Osteocyte (in vitro differentiated cells): ENCODE data around the gene UBTD1. TPM values are rescaled to one million over a fixed set of nuclear protein-coding genes. Genes with fewer than 3 reads are reported as not detected.

Experiments used
- DNase-seq: peaks from one replicate; pipeline ENCODE4 v3.0.0; 2021; ENCODE audit warnings: mixed read lengths; ENCODE audit not compliant: unreplicated experiment; ENCODE audit errors: extremely low spot score
- H3K27ac Mint-ChIP-seq: one replicate; pipeline ENCODE4 v1.8.0; 2021; ENCODE audit warnings: mild to moderate bottlenecking, mixed read lengths; ENCODE audit not compliant: unreplicated experiment
- H3K27me3 Mint-ChIP-seq: one replicate; pipeline ENCODE4 v1.8.0; 2021; ENCODE audit warnings: mixed read lengths; ENCODE audit not compliant: unreplicated experiment
- H3K36me3 Mint-ChIP-seq: one replicate; pipeline ENCODE4 v1.8.0; 2021; ENCODE audit warnings: mixed read lengths; ENCODE audit not compliant: unreplicated experiment
- H3K4me1 Mint-ChIP-seq: one replicate; pipeline ENCODE4 v1.8.0; 2021; ENCODE audit warnings: mixed read lengths; ENCODE audit not compliant: unreplicated experiment
- H3K4me3 Mint-ChIP-seq: one replicate; pipeline ENCODE4 v1.8.0; 2021; ENCODE audit warnings: mild to moderate bottlenecking, moderate library complexity, mixed read lengths; ENCODE audit not compliant: unreplicated experiment
- H3K9me3 Mint-ChIP-seq: one replicate; pipeline ENCODE4 v1.8.0; 2021; ENCODE audit warnings: mixed read lengths; ENCODE audit not compliant: unreplicated experiment
- total RNA-seq: library from RNA; stranded (reverse); gene quantifications from 2 replicates; pipeline ENCODE4 v1.2.1, GENCODE V29; 2021
- TF ChIP-seq, protein P1 (sequence below): fragments of 200-600 bp; sonication (generic); IDR thresholded peaks from 2 replicates; pipeline ENCODE4 v1.5.0; 2021; ENCODE audit warnings: antibody characterized with exemption, mild to moderate bottlenecking, moderate library complexity

Gene UBTD1
- total RNA-seq, 1 donor from 2014 or later, result 25.6 TPM

DNA sequence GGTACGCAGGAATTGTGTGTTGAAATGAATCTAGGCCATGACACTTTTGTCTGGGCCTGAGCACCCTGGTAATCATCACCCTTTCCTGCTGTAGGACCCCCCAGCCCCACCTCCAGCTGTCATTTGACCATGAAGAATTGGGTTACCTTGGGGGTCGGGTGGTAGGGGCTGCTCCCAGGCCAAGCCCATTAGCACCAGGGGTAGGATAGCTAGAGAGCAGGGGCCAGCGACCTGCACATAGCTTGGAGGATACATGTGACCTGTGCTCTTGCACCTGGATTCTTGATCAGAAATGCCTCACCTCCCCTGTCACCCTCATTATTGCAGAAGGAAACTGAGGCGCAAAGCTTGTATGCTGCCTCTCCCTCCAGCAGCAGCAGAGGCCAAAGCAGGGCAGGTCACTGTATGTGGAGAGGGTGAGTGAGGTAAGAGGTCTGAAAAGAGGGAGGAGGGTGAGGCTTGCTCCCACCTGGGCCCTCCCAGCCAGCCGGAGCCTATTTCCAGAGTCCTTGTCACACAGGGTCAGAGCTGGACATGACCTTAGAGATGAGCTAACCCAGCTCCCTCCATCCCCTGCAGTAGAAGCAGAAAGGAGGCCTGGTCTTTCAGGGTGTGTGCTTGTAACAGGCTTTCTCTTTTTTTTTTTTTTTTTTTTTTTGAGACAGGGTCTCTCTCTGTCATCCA is 38.6 kb downstream of the UBTD1 start:
- Mint-ChIP-seq H3K9me3 (no peaks in the 10 kb centered on the region), H3K36me3 (no peaks in the 10 kb centered on the region), H3K27me3 (no peaks in the 10 kb centered on the region), H3K27ac (no peak overlapping the region), H3K4me1 (peaks cover 57% of the 10 kb centered on the region), H3K4me3 (no peak overlapping the region)
- TF ChIP-seq, protein P1, sequence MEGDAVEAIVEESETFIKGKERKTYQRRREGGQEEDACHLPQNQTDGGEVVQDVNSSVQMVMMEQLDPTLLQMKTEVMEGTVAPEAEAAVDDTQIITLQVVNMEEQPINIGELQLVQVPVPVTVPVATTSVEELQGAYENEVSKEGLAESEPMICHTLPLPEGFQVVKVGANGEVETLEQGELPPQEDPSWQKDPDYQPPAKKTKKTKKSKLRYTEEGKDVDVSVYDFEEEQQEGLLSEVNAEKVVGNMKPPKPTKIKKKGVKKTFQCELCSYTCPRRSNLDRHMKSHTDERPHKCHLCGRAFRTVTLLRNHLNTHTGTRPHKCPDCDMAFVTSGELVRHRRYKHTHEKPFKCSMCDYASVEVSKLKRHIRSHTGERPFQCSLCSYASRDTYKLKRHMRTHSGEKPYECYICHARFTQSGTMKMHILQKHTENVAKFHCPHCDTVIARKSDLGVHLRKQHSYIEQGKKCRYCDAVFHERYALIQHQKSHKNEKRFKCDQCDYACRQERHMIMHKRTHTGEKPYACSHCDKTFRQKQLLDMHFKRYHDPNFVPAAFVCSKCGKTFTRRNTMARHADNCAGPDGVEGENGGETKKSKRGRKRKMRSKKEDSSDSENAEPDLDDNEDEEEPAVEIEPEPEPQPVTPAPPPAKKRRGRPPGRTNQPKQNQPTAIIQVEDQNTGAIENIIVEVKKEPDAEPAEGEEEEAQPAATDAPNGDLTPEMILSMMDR, result no peak
- DNase-seq, result no peak

DNA sequence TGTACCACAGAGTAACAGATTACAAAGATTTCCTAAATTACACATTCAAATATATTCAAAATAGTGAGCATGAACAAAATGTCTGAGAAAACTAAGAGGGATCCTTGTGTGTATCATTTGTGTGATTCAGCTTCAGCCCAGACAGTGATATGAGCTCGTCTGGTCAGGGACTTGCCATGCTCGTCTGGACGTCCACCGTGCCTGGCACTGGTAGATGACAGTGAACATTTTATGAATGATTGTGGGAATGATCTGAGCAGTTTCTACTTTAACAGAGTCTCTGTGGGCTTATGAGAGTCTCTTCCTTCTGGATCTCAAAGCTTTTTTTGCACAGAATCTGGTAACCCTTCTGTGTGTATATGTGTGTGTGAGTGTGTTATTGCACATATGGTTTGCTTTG is 39.7 kb downstream of the UBTD1 start:
- TF ChIP-seq, protein P1, result no peak
- Mint-ChIP-seq H3K9me3 (no peaks in the 10 kb centered on the region), H3K4me3 (no peak overlapping the region), H3K36me3 (no peaks in the 10 kb centered on the region), H3K27me3 (no peaks in the 10 kb centered on the region), H3K4me1 (peaks cover 59% of the 10 kb centered on the region), H3K27ac (peak overlapping the region; percentile 91)
- DNase-seq, result no peak

DNA sequence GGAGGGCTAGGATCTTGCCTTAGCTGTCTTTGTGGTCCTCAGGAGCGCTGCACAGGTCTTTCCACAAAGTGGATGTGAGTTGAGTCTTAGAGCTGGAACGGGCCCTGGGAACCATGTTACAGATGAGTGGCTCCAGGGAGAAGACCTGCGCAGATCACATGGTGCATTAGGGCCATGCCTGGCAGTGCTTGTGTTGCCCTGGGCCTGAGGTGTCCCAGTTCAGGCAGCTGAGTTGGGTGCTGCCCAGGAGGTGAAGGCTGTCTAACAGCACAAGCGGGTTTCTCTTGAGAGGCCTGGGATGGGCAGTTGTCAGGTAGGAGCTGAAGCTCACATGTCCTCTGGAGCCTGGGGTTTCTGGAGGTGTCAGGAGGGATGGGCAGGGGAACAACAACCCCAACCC is 40.1 kb downstream of the UBTD1 start:
- no peak for DNase-seq
- TF ChIP-seq, protein P1, result no peak
- Mint-ChIP-seq H3K4me1 (peaks cover 60% of the 10 kb centered on the region), H3K4me3 (no peak overlapping the region), H3K27ac (peak overlapping the region; percentile 91), H3K36me3 (no peaks in the 10 kb centered on the region), H3K27me3 (no peaks in the 10 kb centered on the region), H3K9me3 (no peaks in the 10 kb centered on the region)

DNA sequence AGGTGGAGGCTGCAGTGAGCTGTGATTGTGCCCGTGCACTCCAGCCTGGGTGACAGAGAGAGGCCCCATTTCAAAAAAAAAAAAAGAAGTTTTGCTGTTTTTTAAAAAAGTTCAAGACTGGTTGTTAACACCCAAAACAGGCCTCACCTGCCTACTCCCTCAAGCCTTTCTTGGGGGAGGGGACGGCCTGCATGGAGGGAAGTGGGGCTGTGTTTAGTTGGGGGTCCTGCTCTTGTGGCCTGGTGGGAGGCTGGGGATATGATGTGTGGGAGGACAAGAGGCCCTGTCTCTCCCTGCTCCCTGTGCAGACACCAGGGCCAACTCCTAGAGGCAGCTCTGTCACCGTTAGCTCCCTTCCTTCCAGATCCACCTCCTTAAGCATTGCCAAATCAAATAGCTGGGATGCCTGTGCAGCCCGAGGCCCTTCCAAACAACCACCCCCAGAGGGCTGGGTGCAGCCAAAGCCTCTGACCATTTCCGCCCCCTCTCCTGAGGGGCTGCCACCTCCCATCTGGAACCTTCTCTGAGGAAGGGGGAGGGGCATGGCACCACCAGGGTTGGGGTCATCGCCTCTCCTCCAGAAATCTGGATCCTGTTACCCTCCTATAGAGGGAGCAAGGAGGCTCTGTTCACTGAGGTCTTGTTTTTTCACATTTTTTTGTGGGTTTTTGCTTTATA is 40.9 kb downstream of the UBTD1 start:
- H3K4me1 Mint-ChIP-seq, result peaks cover 59% of the 10 kb centered on the region
- peak overlapping the region; percentile 91 for H3K27ac Mint-ChIP-seq
- no peaks in the 10 kb centered on the region for H3K36me3 Mint-ChIP-seq
- H3K9me3 Mint-ChIP-seq, result no peaks in the 10 kb centered on the region
- H3K4me3 Mint-ChIP-seq, result no peak overlapping the region
- no peak for DNase-seq
- no peaks in the 10 kb centered on the region for H3K27me3 Mint-ChIP-seq
- TF ChIP-seq, protein P1, result peak; percentile 53

DNA sequence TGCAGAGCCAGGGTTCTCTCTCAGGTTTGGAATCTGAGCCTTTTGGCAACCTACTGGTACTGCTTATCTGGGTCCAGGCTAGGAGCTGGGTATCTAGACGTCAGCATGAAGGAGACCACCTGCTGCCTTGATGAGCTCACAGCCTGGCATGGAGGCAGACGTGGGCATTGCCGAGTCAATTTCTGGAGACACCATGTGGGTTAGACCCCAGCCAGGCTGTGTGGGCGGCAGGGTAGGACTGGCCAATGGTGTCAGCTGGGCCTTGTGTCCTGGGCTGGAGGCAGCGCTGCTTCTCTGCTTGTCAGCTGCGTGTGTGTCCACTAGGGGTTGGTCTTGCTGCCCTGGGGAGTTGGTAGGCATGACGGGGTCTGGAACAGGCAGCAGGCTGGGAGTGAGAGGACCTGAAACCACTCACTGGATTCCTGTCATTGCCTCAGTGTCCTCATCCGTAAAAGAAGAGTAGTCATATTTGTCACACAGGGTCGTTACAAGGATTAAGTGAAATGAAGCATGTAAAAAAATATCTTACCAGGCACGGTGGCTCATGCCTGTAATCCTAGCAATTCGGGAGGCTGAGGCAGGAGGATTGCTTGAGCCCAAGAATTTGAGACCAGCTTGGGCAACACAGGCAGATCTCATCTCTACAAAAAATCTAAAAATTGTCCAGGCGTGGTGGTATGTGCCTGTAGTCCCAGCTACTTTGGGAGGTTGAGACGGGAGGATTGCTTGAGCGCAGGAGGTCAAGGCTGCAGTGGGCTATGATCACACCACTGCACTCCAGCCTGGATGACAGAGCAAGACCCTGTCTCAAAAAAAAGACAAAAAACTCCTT is 42.2 kb downstream of the UBTD1 start:
- DNase-seq, result no peak
- H3K4me3 Mint-ChIP-seq, result no peak overlapping the region
- no peaks in the 10 kb centered on the region for H3K27me3 Mint-ChIP-seq
- no peaks in the 10 kb centered on the region for H3K9me3 Mint-ChIP-seq
- H3K27ac Mint-ChIP-seq, result peak overlapping the region; percentile 91
- peaks cover 55% of the 10 kb centered on the region for H3K4me1 Mint-ChIP-seq
- TF ChIP-seq, protein P1, result no peak
- no peaks in the 10 kb centered on the region for H3K36me3 Mint-ChIP-seq
